Skeletal muscle tissue (tissue), 4 donors: Measurements from ENCODE around the gene FOXP1. TPM values are rescaled to one million over a fixed set of nuclear protein-coding genes. Genes with fewer than 3 reads are reported as not detected.

Experiments used
- H3K27ac ChIP-seq: one replicate; pipeline ENCODE4 v1.7.0; 2013; ENCODE audit warnings: mild to moderate bottlenecking, low read depth, low read length, inconsistent platforms
- H3K27me3 ChIP-seq, 3 donors: one replicate each; pipeline ENCODE4 v1.7.0; 2013; ENCODE audit warnings: low read length in 3 of 3; ENCODE audit not compliant: control insufficient read depth in 3 of 3, insufficient read depth in 3 of 3
- H3K36me3 ChIP-seq, 3 donors: one replicate each; pipeline ENCODE4 v1.7.0; 2013; ENCODE audit warnings: low read length in 3 of 3; ENCODE audit not compliant: control insufficient read depth in 3 of 3, insufficient read depth in 3 of 3
- H3K4me1 ChIP-seq, 3 donors: one replicate each; pipeline ENCODE4 v1.7.0; 2013; ENCODE audit warnings: low read length in 3 of 3, mild to moderate bottlenecking in 3 of 3; ENCODE audit not compliant: control insufficient read depth in 3 of 3, insufficient read depth in 3 of 3
- H3K4me3 ChIP-seq, 3 donors: one replicate each; pipeline ENCODE4 v1.7.0; 2013; ENCODE audit warnings: low read length in 3 of 3
- H3K9ac ChIP-seq, 3 donors: one replicate each; pipeline ENCODE4 v1.7.0; 2013; ENCODE audit warnings: low read length in 3 of 3, mild to moderate bottlenecking in 3 of 3, moderate library complexity in 2 of 3, low read depth in 1 of 3
- H3K9me3 ChIP-seq, 3 donors: one replicate each; pipeline ENCODE4 v1.7.0; 2013; ENCODE audit warnings: low read length in 3 of 3; ENCODE audit not compliant: control insufficient read depth in 3 of 3
- total RNA-seq: library from RNA; depleted of rRNA; stranded (reverse); fragments of >200 nt; gene quantifications from one replicate; pipeline ENCODE4 v1.2.3, GENCODE V29; 2014
- donor health status: Osteomylitis.

FOXP1 gene
- total RNA-seq, 1 donor from 2014 or later: 36.0 TPM

- Histone ChIP-seq H3K4me1 (peaks cover 12 to 22% (median 21%) of the 10 kb centered on the region in 3 donors), H3K36me3 (peaks cover 4 to 21% (median 15%) of the 10 kb centered on the region in 3 donors)
Measured at GRCh38 chr3:71035314-71035713, 548.2 kb downstream of the FOXP1 start.

DNA sequence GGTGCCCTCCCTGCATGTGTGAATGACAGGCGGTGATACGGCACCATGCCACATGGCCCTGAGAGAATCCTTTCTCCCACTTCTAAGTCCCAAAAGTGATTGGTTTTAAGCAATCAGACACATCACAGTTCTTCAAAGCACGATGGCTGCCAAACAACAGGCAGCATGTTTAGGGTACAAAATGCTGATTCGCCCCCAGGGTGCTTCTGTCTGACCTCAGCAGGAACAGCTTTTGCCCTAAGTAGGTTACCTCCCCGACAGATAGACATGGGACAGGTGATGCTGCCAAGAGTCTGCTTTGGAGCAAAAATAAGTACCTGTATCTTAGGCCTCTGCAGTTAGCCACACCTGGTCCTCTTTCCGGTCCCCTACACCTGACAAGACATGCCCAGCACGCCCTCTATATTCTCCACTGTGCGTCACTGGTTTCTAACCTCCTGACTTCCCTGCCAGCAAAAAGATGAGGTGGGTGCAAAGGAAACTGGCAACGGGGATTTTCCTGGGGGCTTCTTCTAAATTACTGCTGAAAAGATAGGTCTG, 549.8 kb downstream of the FOXP1 start:
- peaks cover 12 to 22% (median 21%) of the 10 kb centered on the region in 3 donors for H3K4me1 ChIP-seq
- no peak overlapping the region for H3K4me3 ChIP-seq
- no peak overlapping the region for H3K27ac ChIP-seq
- H3K27me3 ChIP-seq: no peaks in the 10 kb centered on the region
- H3K9ac ChIP-seq: no peak overlapping the region
- H3K36me3 ChIP-seq: peaks cover 0 to 13% (median 9%) of the 10 kb centered on the region in 3 donors
- no peaks in the 10 kb centered on the region for H3K9me3 ChIP-seq

More at GRCh38 chr3:71035314-71035713, 548.2 kb downstream of the FOXP1 start:
- no peak overlapping the region for H3K27ac ChIP-seq
- no peaks in the 10 kb centered on the region for H3K9me3 ChIP-seq
- no peak overlapping the region for H3K4me3 ChIP-seq
- H3K27me3 ChIP-seq: no peaks in the 10 kb centered on the region
- H3K9ac ChIP-seq: no peak overlapping the region

- H3K9ac ChIP-seq: no peak overlapping the region
- no peaks in the 10 kb centered on the region for H3K27me3 ChIP-seq
- H3K4me3 ChIP-seq: no peak overlapping the region
- peak overlapping the region; percentile 37 for H3K27ac ChIP-seq
- peaks cover 12 to 21% (median 18%) of the 10 kb centered on the region in 3 donors for H3K4me1 ChIP-seq
- H3K9me3 ChIP-seq: no peaks in the 10 kb centered on the region
- H3K36me3 ChIP-seq: peaks cover 0 to 11% (median 3%) of the 10 kb centered on the region in 3 donors
Measured at GRCh38 chr3:71031914-71032521, 551.5 kb downstream of the FOXP1 start.

GRCh38 chr3:71031181-71031580, 552.3 kb downstream of the FOXP1 start:
- peaks cover 16 to 24% (median 21%) of the 10 kb centered on the region in 3 donors for H3K4me1 ChIP-seq
- H3K9me3 ChIP-seq: no peaks in the 10 kb centered on the region
- H3K9ac ChIP-seq: no peak overlapping the region
- no peaks in the 10 kb centered on the region for H3K27me3 ChIP-seq
- H3K4me3 ChIP-seq: no peak overlapping the region
- peaks cover 0 to 11% (median 0%) of the 10 kb centered on the region in 3 donors for H3K36me3 ChIP-seq
- H3K27ac ChIP-seq: peak overlapping the region; percentile 37

- H3K9ac ChIP-seq: no peak overlapping the region
- H3K36me3 ChIP-seq: peaks cover 0 to 11% (median 0%) of the 10 kb centered on the region in 3 donors
- no peaks in the 10 kb centered on the region for H3K27me3 ChIP-seq
- H3K4me1 ChIP-seq: peaks cover 18 to 24% (median 21%) of the 10 kb centered on the region in 3 donors
- H3K9me3 ChIP-seq: no peaks in the 10 kb centered on the region
- H3K4me3 ChIP-seq: no peak overlapping the region
- peak overlapping the region; percentile 37 for H3K27ac ChIP-seq
Measured at GRCh38 chr3:71030748-71031147, 552.8 kb downstream of the FOXP1 start.

GRCh38 chr3:71029770-71030169, 553.8 kb downstream of the FOXP1 start:
- peaks cover 0 to 8% (median 0%) of the 10 kb centered on the region in 3 donors for H3K36me3 ChIP-seq
- no peak overlapping the region for H3K9ac ChIP-seq
- no peak overlapping the region for H3K27ac ChIP-seq
- H3K4me3 ChIP-seq: no peak overlapping the region
- no peaks in the 10 kb centered on the region for H3K27me3 ChIP-seq
- H3K9me3 ChIP-seq: no peaks in the 10 kb centered on the region
- peaks cover 18 to 21% (median 20%) of the 10 kb centered on the region in 3 donors for H3K4me1 ChIP-seq

DNA sequence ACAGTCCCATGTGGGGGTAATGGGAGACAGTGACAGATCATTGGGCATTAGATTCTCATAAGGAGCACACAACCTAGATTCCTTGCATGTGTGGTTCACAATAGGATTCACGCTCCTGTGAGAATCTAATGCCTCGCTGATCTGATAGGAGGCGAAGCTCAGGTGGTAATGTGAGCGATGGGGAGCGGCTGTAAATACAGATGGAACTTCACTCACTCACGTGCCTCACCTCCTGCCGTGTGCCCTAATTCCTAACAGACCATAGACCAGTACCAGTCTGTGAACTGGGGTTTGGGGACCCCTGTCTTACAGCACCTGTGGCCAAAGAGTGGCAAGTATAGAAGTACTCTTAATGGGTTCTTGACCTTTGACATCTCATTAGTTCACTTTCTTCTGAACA, 554.7 kb downstream of the FOXP1 start:
- peaks cover 18 to 21% (median 20%) of the 10 kb centered on the region in 3 donors for H3K4me1 ChIP-seq
- H3K27me3 ChIP-seq: no peaks in the 10 kb centered on the region
- H3K36me3 ChIP-seq: peaks cover 0 to under 1% (median 0%) of the 10 kb centered on the region in 3 donors
- H3K9me3 ChIP-seq: no peaks in the 10 kb centered on the region
- no peak overlapping the region for H3K4me3 ChIP-seq
- no peak overlapping the region for H3K9ac ChIP-seq
- no peak overlapping the region for H3K27ac ChIP-seq

DNA sequence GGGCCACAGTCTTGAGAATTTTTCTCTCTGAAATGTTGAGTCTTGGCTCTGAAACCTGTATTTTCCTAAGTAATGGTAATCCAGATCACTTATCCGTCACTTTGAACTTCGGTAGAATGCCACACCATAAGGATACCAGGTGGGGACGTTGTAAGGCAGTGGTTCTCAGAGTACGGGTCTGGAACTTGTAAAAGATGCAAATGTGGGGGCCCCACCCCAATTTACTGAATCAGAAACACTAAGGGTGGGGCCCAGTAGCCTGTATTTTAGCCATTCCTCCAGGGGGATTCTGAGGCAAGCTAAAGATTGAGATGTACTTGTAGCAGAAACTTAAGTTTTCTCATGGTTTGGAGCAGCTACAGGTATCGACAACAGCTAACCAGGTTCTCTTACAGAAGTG, 555.3 kb downstream of the FOXP1 start:
- Histone ChIP-seq H3K9me3 (no peaks in the 10 kb centered on the region), H3K4me1 (peaks cover 18 to 21% (median 20%) of the 10 kb centered on the region in 3 donors), H3K4me3 (no peak overlapping the region), H3K36me3 (no peaks in the 10 kb centered on the region), H3K27ac (no peak overlapping the region), H3K9ac (no peak overlapping the region), H3K27me3 (no peaks in the 10 kb centered on the region)

- Histone ChIP-seq H3K4me1 (peaks cover 10 to 12% (median 10%) of the 10 kb centered on the region in 3 donors), H3K27me3 (no peaks in the 10 kb centered on the region), H3K9ac (no peak overlapping the region), H3K36me3 (no peaks in the 10 kb centered on the region), H3K27ac (no peak overlapping the region), H3K9me3 (no peaks in the 10 kb centered on the region), H3K4me3 (no peak overlapping the region)
Measured at GRCh38 chr3:71026634-71027578, 556.6 kb downstream of the FOXP1 start.
